HepG2 (cell line): ENCODE data around the gene PRR29. TPM values are rescaled to one million over a fixed set of nuclear protein-coding genes. Genes with fewer than 3 reads are reported as not detected.

Source experiments
- BHLHE40 ChIP-seq: IDR thresholded peaks from 2 replicates; pipeline ENCODE4 v1.6.1; 2011; ENCODE audit warnings: low read length, improper control_type of control experiment
- FOSL2 ChIP-seq: sonication (generic); formaldehyde crosslinking; IDR thresholded peaks from 2 replicates; pipeline ENCODE4 v1.4.0; 2020; ENCODE audit warnings: missing genetic modification reagents
- IKZF5 ChIP-seq: IDR thresholded peaks from 2 replicates; pipeline ENCODE4 v1.6.1; 2018; ENCODE audit warnings: missing genetic modification reagents, mild to moderate bottlenecking, missing compliant biosample characterization
- KAT7 ChIP-seq: IDR thresholded peaks from 2 replicates; pipeline ENCODE4 v1.6.1; 2018; ENCODE audit warnings: borderline replicate concordance, missing compliant biosample characterization
- KDM3A ChIP-seq: IDR thresholded peaks from 2 replicates; pipeline ENCODE4 v1.6.1; 2018; ENCODE audit warnings: low read depth, missing compliant biosample characterization
- MEF2D ChIP-seq: sonication (generic); formaldehyde crosslinking; IDR thresholded peaks from 2 replicates; pipeline ENCODE4 v1.5.1; 2020; ENCODE audit warnings: mild to moderate bottlenecking, missing genetic modification reagents
- MLLT10 ChIP-seq: sonication (generic); formaldehyde crosslinking; IDR thresholded peaks from 2 replicates; pipeline ENCODE4 v1.4.0; 2020; ENCODE audit warnings: missing genetic modification reagents
- NFE2L1 ChIP-seq: sonication (generic); formaldehyde crosslinking; IDR thresholded peaks from 2 replicates; pipeline ENCODE4 v1.4.0; 2020; ENCODE audit warnings: missing genetic modification reagents, mild to moderate bottlenecking, borderline replicate concordance
- RXRA ChIP-seq: sonication (generic); formaldehyde crosslinking; IDR thresholded peaks from 2 replicates; pipeline ENCODE4 v1.5.1; 2020; ENCODE audit warnings: missing genetic modification reagents
- SMC3 ChIP-seq: IDR thresholded peaks from 2 replicates; pipeline ENCODE4 v1.6.1; 2011; ENCODE audit warnings: low read length, improper control_type of control experiment
- SNAPC4 ChIP-seq: sonication (generic); formaldehyde crosslinking; IDR thresholded peaks from 2 replicates; pipeline ENCODE4 v1.4.0; 2020; ENCODE audit warnings: mild to moderate bottlenecking, missing genetic modification reagents
- ZBTB43 ChIP-seq: sonication (generic); formaldehyde crosslinking; conservative IDR thresholded peaks from 2 replicates; pipeline ENCODE4 v1.4.0; 2020; ENCODE audit warnings: missing genetic modification reagents
- ZHX1 ChIP-seq: sonication (generic); formaldehyde crosslinking; IDR thresholded peaks from 2 replicates; pipeline ENCODE4 v1.8.1; 2022; ENCODE audit warnings: low read depth, mild to moderate bottlenecking, missing genetic modification reagents
- ZNF24 ChIP-seq: fragments of 450-650 bp; IDR thresholded peaks from 2 replicates; pipeline ENCODE4 v1.6.1; 2017; ENCODE audit warnings: antibody characterized with exemption, mild to moderate bottlenecking
- ZNF280B ChIP-seq: sonication (generic); formaldehyde crosslinking; IDR thresholded peaks from 2 replicates; pipeline ENCODE4 v1.5.0; 2020; ENCODE audit warnings: missing genetic modification reagents, mild to moderate bottlenecking, borderline replicate concordance
- ZNF431 ChIP-seq: sonication (generic); formaldehyde crosslinking; IDR thresholded peaks from 2 replicates; pipeline ENCODE4 v1.9.0; 2022; ENCODE audit warnings: missing genetic modification reagents, low read depth, mild to moderate bottlenecking, borderline replicate concordance
- ZNF781 ChIP-seq: sonication (generic); formaldehyde crosslinking; IDR thresholded peaks from 2 replicates; pipeline ENCODE4 v1.5.1; 2020; ENCODE audit warnings: borderline replicate concordance, mild to moderate bottlenecking, missing genetic modification reagents; ENCODE audit errors: not compliant biosample characterization
- ZNF839 ChIP-seq: sonication (generic); formaldehyde crosslinking; IDR thresholded peaks from 2 replicates; pipeline ENCODE4 v1.4.0; 2020; ENCODE audit warnings: missing genetic modification reagents, mild to moderate bottlenecking, borderline replicate concordance
- polyA plus RNA-seq, 8 experiments: library from polyadenylated mRNA; depleted of rRNA in 3 of 8; stranded (reverse) in 7 of 8; unstranded in 1 of 8; fragments of >200 nt; fragmentation: Illumina TruSeq in 4 of 8; extraction: Trizol in 4 of 8; gene quantifications; 2 replicates each; pipeline versions ENCODE4 v1.2.1 to v1.2.3, GENCODE V29; 2011 to 2016; ENCODE audit warnings: low read depth in 4 of 8, missing spikeins in 1 of 8, mixed read lengths in 1 of 8; ENCODE audit not compliant: insufficient read depth in 1 of 8
- total RNA-seq, 5 experiments: library from RNA; depleted of rRNA; stranded (reverse); fragments of >200 nt; fragmentation: Illumina TruSeq; extraction: Trizol; gene quantifications; 2 replicates each; pipeline ENCODE4 v1.2.3, GENCODE V29; 2016; ENCODE audit warnings: low read depth in 1 of 5

The PRR29 gene
- total and polyA plus RNA-seq, 2 of the 13 experiments (the other 11 are each of a cell fraction or from before 2014, with no cell fraction given) = 0.07 to 0.20 TPM

- TF ChIP-seq SNAPC4 (CRISPR knock-in tag) (no peak), BHLHE40 (no peak), ZBTB43 (CRISPR knock-in tag) (no peak), KDM3A (CRISPR knock-in tag) (no peak), ZNF839 (CRISPR knock-in tag) (no peak), NFE2L1 (CRISPR knock-in tag) (0 out of 2 replicates have a peak, but pooled peaks have one; percentile 62), ZNF280B (no peak), FOSL2 (no peak), MEF2D (CRISPR knock-in tag) (no peak), ZHX1 (CRISPR knock-in tag) (no peak), ZNF24 (no peak), ZNF431 (CRISPR knock-in tag) (no peak), SMC3 (0 out of 2 replicates have a peak, but pooled peaks have one; percentile 0), KAT7 (CRISPR knock-in tag) (no peak), MLLT10 (CRISPR knock-in tag) (no peak), ZNF781 (CRISPR knock-in tag) (no peak), IKZF5 (no peak), RXRA (CRISPR knock-in tag) (no peak)
These were observed 8.4 kb upstream of the PRR29 start (continued) for GRCh38 chr17:63989622-63990345.
